Measurements from ENCODE around the gene CPSF4L.

DNA sequence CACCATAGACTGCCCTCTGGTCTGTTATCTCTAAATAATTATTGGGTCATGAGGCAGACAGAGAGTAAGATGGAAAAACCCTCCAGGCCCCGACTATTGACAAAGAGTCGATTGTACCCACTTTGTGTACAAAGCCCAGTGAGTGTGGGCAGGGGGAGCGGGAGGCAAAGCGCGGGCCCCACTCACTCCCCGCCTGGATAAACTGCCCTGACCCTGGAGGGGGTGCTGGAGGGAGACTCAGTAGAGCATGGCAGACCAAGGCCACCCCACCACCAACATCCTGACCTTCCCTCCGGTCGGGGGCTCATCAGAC is 11.2 kb upstream of the CPSF4L start:
- TF ChIP-seq GABPA (IDR thresholded peaks at IDR 0.05; ENCODE audit: low read depth) (no peak), SPI1 (IDR thresholded peaks at IDR 0.05; ENCODE audit: borderline replicate concordance, low read depth) (no peak), POLR2AphosphoS5 (IDR thresholded peaks at IDR 0.05; ENCODE audit: low read depth) (no peak)
- TF ChIP-seq, protein P1, sequence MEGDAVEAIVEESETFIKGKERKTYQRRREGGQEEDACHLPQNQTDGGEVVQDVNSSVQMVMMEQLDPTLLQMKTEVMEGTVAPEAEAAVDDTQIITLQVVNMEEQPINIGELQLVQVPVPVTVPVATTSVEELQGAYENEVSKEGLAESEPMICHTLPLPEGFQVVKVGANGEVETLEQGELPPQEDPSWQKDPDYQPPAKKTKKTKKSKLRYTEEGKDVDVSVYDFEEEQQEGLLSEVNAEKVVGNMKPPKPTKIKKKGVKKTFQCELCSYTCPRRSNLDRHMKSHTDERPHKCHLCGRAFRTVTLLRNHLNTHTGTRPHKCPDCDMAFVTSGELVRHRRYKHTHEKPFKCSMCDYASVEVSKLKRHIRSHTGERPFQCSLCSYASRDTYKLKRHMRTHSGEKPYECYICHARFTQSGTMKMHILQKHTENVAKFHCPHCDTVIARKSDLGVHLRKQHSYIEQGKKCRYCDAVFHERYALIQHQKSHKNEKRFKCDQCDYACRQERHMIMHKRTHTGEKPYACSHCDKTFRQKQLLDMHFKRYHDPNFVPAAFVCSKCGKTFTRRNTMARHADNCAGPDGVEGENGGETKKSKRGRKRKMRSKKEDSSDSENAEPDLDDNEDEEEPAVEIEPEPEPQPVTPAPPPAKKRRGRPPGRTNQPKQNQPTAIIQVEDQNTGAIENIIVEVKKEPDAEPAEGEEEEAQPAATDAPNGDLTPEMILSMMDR (IDR thresholded peaks at IDR 0.05; ENCODE audit: insufficient read depth, low read length) = no peak
- TF ChIP-seq, protein P2, sequence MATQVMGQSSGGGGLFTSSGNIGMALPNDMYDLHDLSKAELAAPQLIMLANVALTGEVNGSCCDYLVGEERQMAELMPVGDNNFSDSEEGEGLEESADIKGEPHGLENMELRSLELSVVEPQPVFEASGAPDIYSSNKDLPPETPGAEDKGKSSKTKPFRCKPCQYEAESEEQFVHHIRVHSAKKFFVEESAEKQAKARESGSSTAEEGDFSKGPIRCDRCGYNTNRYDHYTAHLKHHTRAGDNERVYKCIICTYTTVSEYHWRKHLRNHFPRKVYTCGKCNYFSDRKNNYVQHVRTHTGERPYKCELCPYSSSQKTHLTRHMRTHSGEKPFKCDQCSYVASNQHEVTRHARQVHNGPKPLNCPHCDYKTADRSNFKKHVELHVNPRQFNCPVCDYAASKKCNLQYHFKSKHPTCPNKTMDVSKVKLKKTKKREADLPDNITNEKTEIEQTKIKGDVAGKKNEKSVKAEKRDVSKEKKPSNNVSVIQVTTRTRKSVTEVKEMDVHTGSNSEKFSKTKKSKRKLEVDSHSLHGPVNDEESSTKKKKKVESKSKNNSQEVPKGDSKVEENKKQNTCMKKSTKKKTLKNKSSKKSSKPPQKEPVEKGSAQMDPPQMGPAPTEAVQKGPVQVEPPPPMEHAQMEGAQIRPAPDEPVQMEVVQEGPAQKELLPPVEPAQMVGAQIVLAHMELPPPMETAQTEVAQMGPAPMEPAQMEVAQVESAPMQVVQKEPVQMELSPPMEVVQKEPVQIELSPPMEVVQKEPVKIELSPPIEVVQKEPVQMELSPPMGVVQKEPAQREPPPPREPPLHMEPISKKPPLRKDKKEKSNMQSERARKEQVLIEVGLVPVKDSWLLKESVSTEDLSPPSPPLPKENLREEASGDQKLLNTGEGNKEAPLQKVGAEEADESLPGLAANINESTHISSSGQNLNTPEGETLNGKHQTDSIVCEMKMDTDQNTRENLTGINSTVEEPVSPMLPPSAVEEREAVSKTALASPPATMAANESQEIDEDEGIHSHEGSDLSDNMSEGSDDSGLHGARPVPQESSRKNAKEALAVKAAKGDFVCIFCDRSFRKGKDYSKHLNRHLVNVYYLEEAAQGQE (IDR thresholded peaks at IDR 0.05; ENCODE audit: insufficient replicate concordance, low read depth) = no peak

Measured in HL-60 (cell line).